ENCODE measurements around the gene CAV1. TPM values are rescaled to one million over a fixed set of nuclear protein-coding genes. Genes with fewer than 3 reads are reported as not detected.
A peak's percentile ranks its signal among the peaks of the same experiment; 100 is the strongest.

Gene CAV1
- total RNA-seq, 1 donor from 2014 or later = 14.4 TPM

GRCh38 chr7:116500078-116500853 lies 24.6 kb upstream of the CAV1 start:
- no peak for TF ChIP-seq CTCF (conservative IDR thresholded peaks at IDR 0.05)
- peaks cover 7% of the 10 kb centered on the region for H3K4me1 Mint-ChIP-seq (ENCODE audit: unreplicated experiment)

GRCh38 chr7:116501425-116502167 lies 23.2 kb upstream of the CAV1 start:
- Mint-ChIP-seq H3K27ac (peak overlapping the region; percentile 42), H3K4me3 (peak overlapping the region; percentile 71), H3K4me1 (ENCODE audit: unreplicated experiment) (peaks cover 7% of the 10 kb centered on the region), H3K27me3 (peaks cover 22% of the 10 kb centered on the region), H3K9me3 (peaks cover 6% of the 10 kb centered on the region), H3K36me3 (no peaks in the 10 kb centered on the region)
- no peak for DNase-seq (ENCODE audit: extremely low spot score, unreplicated experiment)
- TF ChIP-seq CTCF (conservative IDR thresholded peaks at IDR 0.05) = no peak

More at GRCh38 chr7:116500078-116500853, 24.6 kb upstream of the CAV1 start:
- Mint-ChIP-seq H3K9me3 (peaks cover 7% of the 10 kb centered on the region), H3K27ac (peak overlapping the region; percentile 76), H3K4me3 (peak overlapping the region; percentile 91), H3K27me3 (peaks cover 22% of the 10 kb centered on the region), H3K36me3 (no peaks in the 10 kb centered on the region)
- DNase-seq (ENCODE audit: extremely low spot score, unreplicated experiment) = peak; percentile 72

GRCh38 chr7:116502201-116503096 lies 22.4 kb upstream of the CAV1 start:
- H3K9me3 Mint-ChIP-seq = peaks cover 3% of the 10 kb centered on the region
- H3K27me3 Mint-ChIP-seq = peaks cover 22% of the 10 kb centered on the region
- H3K36me3 Mint-ChIP-seq = no peaks in the 10 kb centered on the region
- peaks cover 7% of the 10 kb centered on the region for H3K4me1 Mint-ChIP-seq (ENCODE audit: unreplicated experiment)
- no peak overlapping the region for H3K27ac Mint-ChIP-seq
- H3K4me3 Mint-ChIP-seq = no peak overlapping the region
- no peak for DNase-seq (ENCODE audit: extremely low spot score, unreplicated experiment)
- no peak for TF ChIP-seq CTCF (conservative IDR thresholded peaks at IDR 0.05)

GRCh38 chr7:116503835-116504234 lies 21.0 kb upstream of the CAV1 start:
- H3K9me3 Mint-ChIP-seq = peaks cover 3% of the 10 kb centered on the region
- H3K4me3 Mint-ChIP-seq = no peak overlapping the region
- peaks cover 17% of the 10 kb centered on the region for H3K27me3 Mint-ChIP-seq
- no peak for TF ChIP-seq CTCF (conservative IDR thresholded peaks at IDR 0.05)
- no peak for DNase-seq (ENCODE audit: extremely low spot score, unreplicated experiment)
- no peak overlapping the region for H3K27ac Mint-ChIP-seq
- peaks cover 7% of the 10 kb centered on the region for H3K4me1 Mint-ChIP-seq (ENCODE audit: unreplicated experiment)
- H3K36me3 Mint-ChIP-seq = no peaks in the 10 kb centered on the region

- Mint-ChIP-seq H3K9me3 (no peaks in the 10 kb centered on the region), H3K36me3 (no peaks in the 10 kb centered on the region), H3K27me3 (peaks cover 14% of the 10 kb centered on the region), H3K4me3 (no peak overlapping the region), H3K27ac (no peak overlapping the region), H3K4me1 (ENCODE audit: unreplicated experiment) (peaks cover 4% of the 10 kb centered on the region)
- TF ChIP-seq CTCF (conservative IDR thresholded peaks at IDR 0.05) = no peak
- DNase-seq (ENCODE audit: extremely low spot score, unreplicated experiment) = no peak
These were observed 19.6 kb upstream of the CAV1 start for GRCh38 chr7:116505278-116505677.
